Neural cell (in vitro differentiated cells): ENCODE data around the gene VDAC1.

Source experiments
- CTCF ChIP-seq: fragments of 450-650 bp; IDR thresholded peaks from 2 replicates; pipeline ENCODE4 v1.5.1; 2014; ENCODE audit warnings: antibody characterized with exemption, mild to moderate bottlenecking, moderate library complexity; ENCODE audit not compliant: poor library complexity, severe bottlenecking
- EZH2 ChIP-seq: fragments of 200-600, 300-800 bp; shearing (Covaris generic), sonication (generic); IDR thresholded peaks from 2 replicates; pipeline ENCODE4 v1.6.1; 2014; ENCODE audit warnings: antibody characterized with exemption, low read length, borderline replicate concordance, mild to moderate bottlenecking; ENCODE audit not compliant: insufficient read depth, poor library complexity, severe bottlenecking
- MXI1 ChIP-seq: fragments of 450-650 bp; conservative IDR thresholded peaks from 2 replicates; pipeline ENCODE4 v1.6.1; 2014; ENCODE audit warnings: antibody characterized with exemption, mild to moderate bottlenecking; ENCODE audit not compliant: poor library complexity, severe bottlenecking

- TF ChIP-seq CTCF (no peak), MXI1 (no peak), EZH2 (no peak)
Observed at GRCh38 chr5:133983674-133984073, 21.1 kb downstream of the VDAC1 start.
